HEK293 (cell line): ENCODE measurements around the gene PLXNA2.

Source experiments
- CTCF ChIA-PET: fragments of 350-600 bp; formaldehyde crosslinking; extraction: SDS; loops from one replicate; lab custom pipeline; 2021; ENCODE audit warnings: antibody characterized with exemption; lab: Yijun Ruan, JAX
- POLR2A ChIA-PET: fragments of 300-600 bp; formaldehyde crosslinking; extraction: SDS; loops from one replicate; lab custom pipeline; 2020; ENCODE audit warnings: antibody characterized with exemption, inconsistent platforms; lab: Yijun Ruan, JAX
- H3K27ac ChIP-seq: fragments of 200-500 bp; sonication (Bioruptor generic); 2 replicates; pipeline ENCODE4 v1.5.1; 2014; ENCODE audit warnings: low read depth, low read length, control low read depth, inconsistent platforms; ENCODE audit errors: extremely low read depth
- H3K36me3 ChIP-seq, 2 experiments: fragments of 200-500 bp in 1 of 2; sonication (Bioruptor generic) in 1 of 2; 1 replicate in 1 of 2; 2 replicates in 1 of 2; pipeline ENCODE4 v1.5.1; 2014 to 2017; ENCODE audit warnings: inconsistent platforms in 2 of 2, low read length in 2 of 2; ENCODE audit not compliant: control insufficient read depth in 2 of 2, insufficient read depth in 1 of 2
- H3K4me1 ChIP-seq: fragments of 200-500 bp; sonication (Bioruptor generic); 2 replicates; pipeline ENCODE4 v1.5.1; 2014; ENCODE audit warnings: mild to moderate bottlenecking, low read length, inconsistent platforms; ENCODE audit not compliant: control insufficient read depth, insufficient read depth
- H3K4me3 ChIP-seq: 2 replicates; pipeline ENCODE4 v1.5.1; 2011; ENCODE audit warnings: low read depth, mild to moderate bottlenecking, control low read depth, low read length, moderate library complexity
- H3K9me3 ChIP-seq: fragments of 200-500 bp; sonication (Bioruptor generic); 2 replicates; pipeline ENCODE4 v1.5.1; 2014; ENCODE audit warnings: low read depth, low read length, inconsistent platforms; ENCODE audit not compliant: control insufficient read depth, insufficient read depth
- GLIS1 ChIP-seq: fragments of 450-650 bp; formaldehyde crosslinking; IDR thresholded peaks from 2 replicates; pipeline ENCODE4 v1.5.1; 2016; ENCODE audit warnings: missing biosample characterization, missing genetic modification characterization
- HOXA7 ChIP-seq: sonication (generic); formaldehyde crosslinking; IDR thresholded peaks from 2 replicates; pipeline ENCODE4 v1.8.1; 2022; ENCODE audit warnings: missing genetic modification reagents, borderline replicate concordance
- MEIS1 ChIP-seq: sonication (generic); formaldehyde crosslinking; IDR thresholded peaks from 2 replicates; pipeline ENCODE4 v1.8.1; 2022; ENCODE audit warnings: missing genetic modification reagents, mild to moderate bottlenecking, borderline replicate concordance
- SCRT2 ChIP-seq: fragments of 450-650 bp; formaldehyde crosslinking; IDR thresholded peaks from 2 replicates; pipeline ENCODE4 v1.5.1; 2016; ENCODE audit warnings: missing biosample characterization, missing genetic modification characterization
- SP2 ChIP-seq: fragments of 450-650 bp; formaldehyde crosslinking; IDR thresholded peaks from 2 replicates; pipeline ENCODE4 v1.5.1; 2016; ENCODE audit warnings: missing biosample characterization, missing genetic modification characterization
- ZNF112 ChIP-seq: fragments of 450-650 bp; formaldehyde crosslinking; IDR thresholded peaks from 2 replicates; pipeline ENCODE4 v1.5.0; 2017; ENCODE audit warnings: missing biosample characterization, missing genetic modification characterization
- ZNF184 ChIP-seq: fragments of 450-650 bp; IDR thresholded peaks from 2 replicates; pipeline ENCODE4 v1.5.1; 2018; ENCODE audit warnings: missing biosample characterization, mild to moderate bottlenecking, missing genetic modification characterization
- ZNF324 ChIP-seq: fragments of 450-650 bp; formaldehyde crosslinking; IDR thresholded peaks from 2 replicates; pipeline ENCODE4 v1.5.1; 2016; ENCODE audit warnings: missing biosample characterization, missing genetic modification characterization
- ZNF335 ChIP-seq: fragments of 450-650 bp; formaldehyde crosslinking; conservative IDR thresholded peaks from 2 replicates; pipeline ENCODE4 v1.5.1; 2016; ENCODE audit warnings: missing biosample characterization, missing genetic modification characterization
- ZNF600 ChIP-seq: fragments of 450-650 bp; formaldehyde crosslinking; IDR thresholded peaks from 2 replicates; pipeline ENCODE4 v1.5.1; 2016; ENCODE audit warnings: missing biosample characterization, missing genetic modification characterization
- ZNF621 ChIP-seq: fragments of 450-650 bp; formaldehyde crosslinking; IDR thresholded peaks from 2 replicates; pipeline ENCODE4 v1.5.1; 2017; ENCODE audit warnings: missing biosample characterization, missing genetic modification characterization
- ZNF654 ChIP-seq: fragments of 450-650 bp; formaldehyde crosslinking; IDR thresholded peaks from 2 replicates; pipeline ENCODE4 v1.5.1; 2016; ENCODE audit warnings: low read depth, missing biosample characterization, missing genetic modification characterization
- TF ChIP-seq, protein P1 (sequence below): fragments of 450-650 bp; formaldehyde crosslinking; IDR thresholded peaks from 2 replicates; pipeline ENCODE4 v1.5.1; 2017; ENCODE audit warnings: missing biosample characterization, missing genetic modification characterization
- TF ChIP-seq, protein P2 (sequence below): fragments of 450-650 bp; formaldehyde crosslinking; IDR thresholded peaks from 2 replicates; pipeline ENCODE4 v1.5.1; 2016; ENCODE audit warnings: missing biosample characterization, missing genetic modification characterization

The PLXNA2 gene

DNA sequence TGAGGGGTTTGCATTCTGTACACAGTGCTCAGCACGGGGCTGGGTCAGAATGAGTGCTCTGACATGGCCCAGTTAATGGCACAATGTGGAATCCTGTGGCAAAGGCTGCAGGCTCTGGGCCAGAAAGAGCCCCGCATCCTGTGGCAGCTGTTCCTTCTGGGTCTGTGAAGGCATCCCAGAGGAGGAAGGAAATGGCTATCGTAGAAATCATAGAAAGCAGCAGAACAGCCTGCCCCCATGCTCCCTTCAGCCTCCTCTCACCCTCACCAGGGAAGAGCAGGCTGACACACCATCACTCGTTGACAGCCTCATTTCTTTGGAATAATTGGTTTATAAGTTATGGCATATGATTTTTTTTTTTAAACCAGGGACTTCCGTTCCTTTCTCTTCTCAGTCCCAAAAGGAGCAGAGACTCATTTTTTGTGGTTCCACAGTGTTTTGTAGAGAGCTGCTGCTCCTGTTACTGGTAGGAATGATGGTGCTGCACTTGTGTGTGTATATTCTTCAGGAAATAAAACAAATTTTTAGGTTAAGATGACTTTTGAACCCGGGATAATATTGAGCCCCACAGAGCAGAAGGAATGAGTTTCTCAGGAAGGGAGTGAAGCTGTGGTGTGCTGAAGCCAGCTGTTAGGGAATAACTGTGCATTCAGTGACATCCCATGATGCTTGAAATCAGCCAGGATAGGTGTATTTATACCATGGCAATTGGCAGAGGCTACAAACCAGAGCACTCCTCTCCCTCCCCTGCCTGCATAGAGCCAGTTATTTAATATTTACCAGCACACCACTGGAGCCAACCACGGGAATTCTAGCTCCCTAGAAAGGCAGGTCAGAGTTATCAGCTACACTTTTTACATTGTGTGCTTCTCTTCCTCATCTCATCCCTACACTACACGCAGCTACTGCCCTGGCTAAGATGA is 32.0 kb downstream of the PLXNA2 start:
- H3K27ac ChIP-seq, result no peak overlapping the region
- peaks cover 4 to 45% of the 10 kb centered on the region in 2 experiments; a peak in 2 of 3 replicates for H3K36me3 ChIP-seq
- peak; percentile 86 for TF ChIP-seq ZNF112 (tag by site-specific recombination)
- TF ChIP-seq ZNF621 (tag by site-specific recombination), result no peak
- no peak for TF ChIP-seq ZNF600 (tag by site-specific recombination)
- no peak for TF ChIP-seq ZNF184
- TF ChIP-seq, protein P1, sequence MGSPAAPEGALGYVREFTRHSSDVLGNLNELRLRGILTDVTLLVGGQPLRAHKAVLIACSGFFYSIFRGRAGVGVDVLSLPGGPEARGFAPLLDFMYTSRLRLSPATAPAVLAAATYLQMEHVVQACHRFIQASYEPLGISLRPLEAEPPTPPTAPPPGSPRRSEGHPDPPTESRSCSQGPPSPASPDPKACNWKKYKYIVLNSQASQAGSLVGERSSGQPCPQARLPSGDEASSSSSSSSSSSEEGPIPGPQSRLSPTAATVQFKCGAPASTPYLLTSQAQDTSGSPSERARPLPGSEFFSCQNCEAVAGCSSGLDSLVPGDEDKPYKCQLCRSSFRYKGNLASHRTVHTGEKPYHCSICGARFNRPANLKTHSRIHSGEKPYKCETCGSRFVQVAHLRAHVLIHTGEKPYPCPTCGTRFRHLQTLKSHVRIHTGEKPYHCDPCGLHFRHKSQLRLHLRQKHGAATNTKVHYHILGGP (tag by site-specific recombination), result peak; percentile 69; the same call in 1 of the 2 replicates
- TF ChIP-seq, all 188 proteins: peak for 2
- Histone ChIP-seq H3K4me3 (no peak overlapping the region), H3K9me3 (no peaks in the 10 kb centered on the region), H3K4me1 (no peaks in the 10 kb centered on the region)
- ChIA-PET POLR2A (no interaction called here), CTCF (interaction anchor here (0.6 to 2.5 kb wide), 5 partner anchors 9 to 128 kb away, joined by 3 to 10 read pairs (median 5); no protein-coding TSS in a partner anchor)

DNA sequence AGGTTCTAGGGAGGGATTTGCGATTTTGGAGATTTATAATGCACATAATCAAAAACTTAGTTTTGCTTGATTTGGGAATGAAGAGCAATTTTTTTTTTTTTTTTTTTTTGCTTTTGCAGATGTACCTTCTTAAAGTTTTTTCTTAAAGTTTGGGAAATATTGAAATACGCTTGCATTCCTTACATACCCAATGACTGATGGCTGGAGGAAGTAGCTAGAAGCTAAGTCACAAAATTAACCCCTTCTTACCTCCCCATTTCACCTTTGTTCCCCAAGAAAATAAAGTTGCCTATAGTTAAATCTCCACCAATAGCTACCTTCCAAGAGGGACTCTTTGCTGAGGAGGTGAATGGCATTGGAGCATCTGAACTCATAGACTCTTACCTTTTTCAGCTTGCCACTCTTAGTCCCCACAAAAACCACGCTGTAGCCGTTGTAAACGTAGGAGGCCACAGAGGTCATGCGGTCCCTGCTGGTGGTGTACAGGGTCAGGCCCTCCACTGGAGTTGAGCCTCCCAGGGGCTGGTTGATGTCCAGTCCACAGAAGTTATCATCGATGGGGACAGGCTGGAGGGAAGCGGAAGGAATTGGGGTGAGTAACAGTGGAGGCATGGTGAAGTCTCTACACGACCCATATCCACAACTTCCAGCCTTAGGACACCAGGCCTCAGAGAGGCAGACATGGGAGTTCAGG is 34.1 kb downstream of the PLXNA2 start:
- CTCF ChIA-PET, result interaction anchor here (0.6 to 1.8 kb wide), 4 partner anchors 29 to 539 kb away, joined by 4 to 6 read pairs (median 4); partner anchors contain the start of gene PLXNA2

DNA sequence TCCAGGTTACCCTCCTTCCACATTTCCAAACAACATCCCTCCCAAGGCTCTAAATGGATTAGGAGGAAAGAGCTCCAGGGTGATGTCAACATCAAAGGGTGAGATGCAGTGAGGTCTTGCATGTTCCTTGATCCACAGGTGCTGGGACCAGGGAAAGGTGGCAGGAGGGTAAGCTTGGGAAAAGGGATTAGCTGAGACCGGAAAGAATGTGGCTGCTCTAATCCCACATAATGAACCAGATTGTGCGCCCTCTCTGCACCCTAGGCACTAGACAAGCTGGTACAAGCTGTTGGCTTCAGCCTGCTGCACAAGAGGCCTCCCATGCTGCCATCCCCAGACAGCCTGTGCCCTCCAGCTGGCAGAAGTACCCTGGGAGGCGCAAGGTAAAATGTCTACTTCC is 34.9 kb downstream of the PLXNA2 start:
- no peak overlapping the region for H3K27ac ChIP-seq
- TF ChIP-seq MEIS1 (CRISPR knock-in tag), result no peak
- no peak for TF ChIP-seq ZNF654 (tag by site-specific recombination)
- TF ChIP-seq ZNF335 (tag by site-specific recombination), result no peak
- peak; percentile 39; the same call in 1 of the 2 replicates for TF ChIP-seq SCRT2
- no peak for TF ChIP-seq SP2 (tag by site-specific recombination)
- 0 out of 2 replicates have a peak, but pooled peaks have one; percentile 8 for TF ChIP-seq GLIS1 (tag by site-specific recombination)
- TF ChIP-seq ZNF324 (tag by site-specific recombination), result no peak
- peaks cover 0 to 22% of the 10 kb centered on the region in 2 experiments; a peak in 1 of 3 replicates for H3K36me3 ChIP-seq
- H3K9me3 ChIP-seq, result no peaks in the 10 kb centered on the region
- H3K4me1 ChIP-seq, result 0 out of 2 replicates have a peak, but pooled peaks cover 2% of the 10 kb centered on the region
- no peak overlapping the region for H3K4me3 ChIP-seq
- POLR2A ChIA-PET, result interaction anchor here (0.5 kb wide), 1 partner anchor 346 kb away, joined by 3 read pairs; no protein-coding TSS in a partner anchor
- CTCF ChIA-PET, result interaction anchor here (0.6 to 1.8 kb wide), 4 partner anchors 30 to 539 kb away, joined by 3 to 6 read pairs (median 4); no protein-coding TSS in a partner anchor

More for the DNA sequence above, 34.1 kb downstream of the PLXNA2 start:
- H3K27ac ChIP-seq, result no peak overlapping the region
- POLR2A ChIA-PET, result no interaction called here
- H3K9me3 ChIP-seq, result no peaks in the 10 kb centered on the region
- H3K4me3 ChIP-seq, result no peak overlapping the region
- H3K4me1 ChIP-seq, result 0 out of 2 replicates have a peak, but pooled peaks cover 2% of the 10 kb centered on the region
- H3K36me3 ChIP-seq, result peaks cover 0 to 23% of the 10 kb centered on the region in 2 experiments; a peak in 2 of 3 replicates
- TF ChIP-seq, protein P2, sequence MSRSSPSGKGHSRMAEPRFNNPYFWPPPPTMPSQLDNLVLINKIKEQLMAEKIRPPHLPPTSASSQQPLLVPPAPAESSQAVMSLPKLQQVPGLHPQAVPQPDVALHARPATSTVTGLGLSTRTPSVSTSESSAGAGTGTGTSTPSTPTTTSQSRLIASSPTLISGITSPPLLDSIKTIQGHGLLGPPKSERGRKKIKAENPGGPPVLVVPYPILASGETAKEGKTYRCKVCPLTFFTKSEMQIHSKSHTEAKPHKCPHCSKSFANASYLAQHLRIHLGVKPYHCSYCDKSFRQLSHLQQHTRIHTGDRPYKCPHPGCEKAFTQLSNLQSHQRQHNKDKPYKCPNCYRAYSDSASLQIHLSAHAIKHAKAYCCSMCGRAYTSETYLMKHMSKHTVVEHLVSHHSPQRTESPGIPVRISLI (tag by site-specific recombination), result peak; percentile 58; the same call in 1 of the 2 replicates
- no peak for TF ChIP-seq HOXA7 (CRISPR knock-in tag)
